BE2C (cell line): Measurements from ENCODE around the gene REEP6.
A peak's percentile ranks its signal among the peaks of the same experiment; 100 is the strongest.

ENCODE experiments used
- DNase-seq: peaks from one replicate; pipeline ENCODE4 v3.0.0-alpha.2; 2020
- H3K27me3 ChIP-seq: fragments of 250-450 bp; sonication (Bioruptor Pico); 2 replicates; pipeline ENCODE4 v1.5.1; 2020; ENCODE audit warnings: mild to moderate bottlenecking
- H3K36me3 ChIP-seq: fragments of 250-450 bp; sonication (Bioruptor Pico); 2 replicates; pipeline ENCODE4 v1.5.1; 2020; ENCODE audit warnings: mild to moderate bottlenecking
- H3K4me1 ChIP-seq: fragments of 250-450 bp; sonication (Bioruptor Pico); 2 replicates; pipeline ENCODE4 v1.5.1; 2020
- H3K4me3 ChIP-seq: 2 replicates; pipeline ENCODE4 v1.5.1; 2011; ENCODE audit warnings: low read depth, low read length
- H3K9me3 ChIP-seq: fragments of 250-450 bp; sonication (Bioruptor Pico); 2 replicates; pipeline ENCODE4 v1.5.1; 2020
- CTCF ChIP-seq: IDR thresholded peaks from 2 replicates; pipeline ENCODE4 v1.5.1; 2012; ENCODE audit warnings: mild to moderate bottlenecking, low read depth, low read length

Gene REEP6

GRCh38 chr19:1447504-1447903 lies 43.5 kb upstream of the REEP6 start:
- no peaks in the 10 kb centered on the region for H3K9me3 ChIP-seq
- no peak for DNase-seq
- TF ChIP-seq CTCF = no peak
- H3K4me3 ChIP-seq = peak overlapping the region; percentile 51
- H3K36me3 ChIP-seq = peaks cover 2% of the 10 kb centered on the region
- peaks cover 6% of the 10 kb centered on the region; the same call in 1 of the 2 replicates for H3K27me3 ChIP-seq
- H3K4me1 ChIP-seq = peaks cover 9% of the 10 kb centered on the region

GRCh38 chr19:1447944-1448343 lies 43.0 kb upstream of the REEP6 start:
- Histone ChIP-seq H3K27me3 (peaks cover 6% of the 10 kb centered on the region; the same call in 1 of the 2 replicates), H3K36me3 (no peaks in the 10 kb centered on the region; the same call in 1 of the 2 replicates), H3K4me3 (no peak overlapping the region), H3K4me1 (peaks cover 13% of the 10 kb centered on the region), H3K9me3 (no peaks in the 10 kb centered on the region)
- no peak for TF ChIP-seq CTCF
- no peak for DNase-seq

GRCh38 chr19:1449467-1450442 lies 41.2 kb upstream of the REEP6 start, which contains the start of gene APC2:
TSS of gene APC2 (plus strand) at chr19:1450121. CDS start at chr19:1453002, 2,881 bp downstream.
- no peaks in the 10 kb centered on the region for H3K9me3 ChIP-seq
- DNase-seq = peak; percentile 95
- peaks cover 6% of the 10 kb centered on the region; the same call in 1 of the 2 replicates for H3K27me3 ChIP-seq
- no peak for TF ChIP-seq CTCF
- H3K36me3 ChIP-seq = no peaks in the 10 kb centered on the region
- peaks cover 21% of the 10 kb centered on the region for H3K4me1 ChIP-seq
- H3K4me3 ChIP-seq = peak within 1 kb of the TSS; percentile 68

DNA sequence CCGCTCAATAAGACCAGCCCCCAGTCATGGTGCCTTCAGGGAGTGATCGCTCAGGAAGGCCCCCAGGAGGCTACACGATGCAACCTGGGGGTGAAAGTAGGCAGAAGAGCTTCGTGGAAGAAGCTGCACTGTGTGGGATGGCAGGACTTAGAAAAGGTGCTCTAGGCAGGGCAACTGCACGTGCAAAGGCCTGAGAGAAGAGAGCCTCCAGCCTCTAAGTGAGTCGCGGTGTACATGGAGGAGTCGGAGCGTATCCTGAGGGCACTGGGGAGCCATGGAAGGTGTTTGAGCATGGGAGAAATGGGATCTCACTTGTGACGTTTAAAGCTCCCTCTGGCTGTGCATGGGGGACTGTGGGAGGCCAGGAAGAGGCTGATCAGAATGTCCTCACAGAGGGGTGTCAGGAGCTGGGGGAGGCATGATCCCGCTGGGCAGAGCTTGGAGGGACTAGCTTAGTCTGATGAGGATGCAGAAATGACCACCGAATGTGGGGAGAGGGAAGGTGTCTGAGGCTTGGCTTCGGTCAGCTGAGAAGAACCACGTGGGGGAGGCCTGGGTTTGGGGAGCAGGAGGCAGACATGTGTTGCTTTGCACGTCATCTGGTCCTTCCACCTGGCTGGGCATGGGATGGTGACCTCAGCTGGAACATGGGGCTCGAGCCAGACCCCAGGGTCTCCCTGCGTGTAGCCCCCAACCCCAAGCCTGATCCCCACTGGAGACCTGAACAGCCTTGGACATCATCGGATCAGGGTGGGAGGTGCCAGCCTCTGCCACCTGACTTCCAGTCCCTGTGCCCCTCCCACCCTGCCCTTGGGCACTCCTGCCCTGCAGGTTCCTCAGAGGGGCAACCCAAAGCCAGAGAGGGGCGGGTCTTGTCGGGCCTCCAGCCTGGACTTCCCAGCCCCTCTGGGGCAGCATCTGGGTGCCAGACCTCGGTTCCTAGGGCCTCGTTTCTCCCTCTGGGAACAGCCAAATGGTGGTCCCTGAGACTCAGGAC lies 39.9 kb upstream of the REEP6 start:
- H3K9me3 ChIP-seq = no peaks in the 10 kb centered on the region
- no peak for TF ChIP-seq CTCF
- H3K4me3 ChIP-seq = peak overlapping the region; percentile 68
- H3K27me3 ChIP-seq = peaks cover 6% of the 10 kb centered on the region; the same call in 1 of the 2 replicates
- peaks cover 4% of the 10 kb centered on the region for H3K36me3 ChIP-seq
- DNase-seq = no peak
- H3K4me1 ChIP-seq = peaks cover 21% of the 10 kb centered on the region

- peaks cover 12% of the 10 kb centered on the region for H3K36me3 ChIP-seq
- H3K9me3 ChIP-seq = no peaks in the 10 kb centered on the region
- DNase-seq = no peak
- H3K4me3 ChIP-seq = no peak overlapping the region
- TF ChIP-seq CTCF = no peak
- H3K27me3 ChIP-seq = no peaks in the 10 kb centered on the region
- H3K4me1 ChIP-seq = peaks cover 21% of the 10 kb centered on the region
These were observed 38.8 kb upstream of the REEP6 start for GRCh38 chr19:1451916-1452801.
